Esophagus (tissue), 2 donors: ENCODE data around the gene YAE1. TPM values are rescaled to one million over a fixed set of nuclear protein-coding genes. Genes with fewer than 3 reads are reported as not detected.

Source experiments
- H3K27ac ChIP-seq, 2 donors: one replicate each; pipeline ENCODE4 v1.5.1; 2013; ENCODE audit warnings: low read depth in 2 of 2, mild to moderate bottlenecking in 2 of 2, inconsistent platforms in 1 of 2, low read length in 1 of 2, moderate library complexity in 1 of 2
- H3K27me3 ChIP-seq, 2 donors: one replicate each; pipeline ENCODE4 v1.6.1; 2013; ENCODE audit warnings: low read length in 2 of 2, control low read depth in 1 of 2, mild to moderate bottlenecking in 1 of 2; ENCODE audit not compliant: insufficient read depth in 2 of 2, control insufficient read depth in 1 of 2
- H3K36me3 ChIP-seq, 2 donors: one replicate each; pipeline ENCODE4 v1.6.1; 2013; ENCODE audit warnings: low read length in 1 of 2; ENCODE audit not compliant: control insufficient read depth in 2 of 2, insufficient read depth in 2 of 2
- H3K4me1 ChIP-seq, 2 donors: one replicate each; pipeline ENCODE4 v1.6.1; 2013; ENCODE audit warnings: low read length in 1 of 2; ENCODE audit not compliant: control insufficient read depth in 2 of 2, insufficient read depth in 2 of 2
- H3K4me3 ChIP-seq, 2 donors: one replicate each; pipeline ENCODE4 v1.5.1; 2013; ENCODE audit warnings: low read length in 2 of 2, mild to moderate bottlenecking in 2 of 2, low read depth in 1 of 2, moderate library complexity in 1 of 2
- H3K9me3 ChIP-seq, 2 donors: one replicate each; pipeline ENCODE4 v1.6.1; 2013; ENCODE audit warnings: mild to moderate bottlenecking in 2 of 2, low read depth in 1 of 2, low read length in 1 of 2, moderate library complexity in 1 of 2; ENCODE audit not compliant: control insufficient read depth in 2 of 2, insufficient read depth in 1 of 2
- WGBS, 2 donors: extraction: QIAGEN DNeasy Blood & Tissue Kit; methylation state at CpG; one replicate each; pipeline ENCODE4 v1.1.7; 2013; 5-methylcytosine and 5-hydroxymethylcytosine counted together
- polyA plus RNA-seq, 2 donors: library from polyadenylated mRNA; stranded (reverse); fragments of 200-250 nt; gene quantifications; one replicate each; pipeline ENCODE4 v1.2.3, GENCODE V29; 2013
- donor health status: healthy with polysubstance abuse.
- donor health status: Bipolar disorder and iron deficiency.

YAE1 gene
- 10 to 100 TPM; 20.8 to 30.2 TPM for polyA plus RNA-seq

DNA sequence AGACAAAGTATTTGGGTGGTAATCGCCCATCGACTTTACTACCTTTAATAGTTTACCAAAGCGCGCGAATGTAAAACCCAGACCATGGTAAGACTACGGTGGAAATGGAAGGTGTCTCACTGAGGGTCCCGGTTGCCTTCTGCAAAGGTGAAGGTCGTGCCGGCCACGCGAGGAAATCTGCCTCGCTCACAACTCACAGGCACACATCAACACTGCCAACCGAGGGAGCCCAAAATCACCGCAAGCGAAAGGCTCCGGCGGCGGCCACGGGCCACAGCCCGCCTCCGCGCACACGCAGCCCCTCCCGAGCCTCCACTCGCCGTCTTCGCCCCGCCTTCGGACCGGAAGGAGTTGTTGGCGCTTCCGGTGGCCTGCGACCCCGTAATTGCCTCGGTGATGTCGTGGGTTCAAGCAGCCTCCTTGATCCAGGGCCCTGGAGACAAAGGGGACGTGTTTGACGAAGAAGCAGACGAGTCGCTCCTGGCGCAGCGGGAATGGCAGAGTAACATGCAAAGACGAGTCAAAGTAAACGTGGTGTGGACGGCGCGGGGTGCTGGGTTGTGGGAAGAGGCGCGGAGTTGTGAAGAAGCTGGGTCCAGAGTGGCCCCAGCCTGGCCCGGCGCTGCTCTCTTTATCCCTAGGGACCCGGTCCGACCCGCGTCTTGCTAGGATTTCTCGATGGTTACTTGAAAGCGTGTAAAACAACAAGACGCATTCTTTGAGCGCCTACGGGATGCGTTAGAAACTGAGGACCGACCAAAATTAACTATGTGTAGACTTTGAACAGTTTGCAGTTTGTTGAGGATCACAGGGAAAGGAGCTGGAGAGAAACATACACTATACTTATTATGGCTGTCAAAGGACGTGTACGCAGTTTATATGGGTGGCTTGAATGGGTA, at the start of gene YAE1:
Gene YAE1, plus strand, starts transcription at position 382 of the 899 bp plus-strand sequence. Its CDS starts 15 bp downstream, at position 397.
- Histone ChIP-seq H3K27me3 (no peaks in the 10 kb centered on the region), H3K36me3 (peaks cover 0 to 3% of the 10 kb centered on the region in 2 donors), H3K9me3 (no peaks in the 10 kb centered on the region), H3K4me1 (no peaks in the 10 kb centered on the region), H3K4me3 (peak within 1 kb of the TSS; percentile 96 to 100), H3K27ac (peak within 1 kb of the TSS; percentile 84 to 98)
- WGBS, 2 donors, result 0 to 1% methylated on average over 64 of the region's 64 CpGs

DNA sequence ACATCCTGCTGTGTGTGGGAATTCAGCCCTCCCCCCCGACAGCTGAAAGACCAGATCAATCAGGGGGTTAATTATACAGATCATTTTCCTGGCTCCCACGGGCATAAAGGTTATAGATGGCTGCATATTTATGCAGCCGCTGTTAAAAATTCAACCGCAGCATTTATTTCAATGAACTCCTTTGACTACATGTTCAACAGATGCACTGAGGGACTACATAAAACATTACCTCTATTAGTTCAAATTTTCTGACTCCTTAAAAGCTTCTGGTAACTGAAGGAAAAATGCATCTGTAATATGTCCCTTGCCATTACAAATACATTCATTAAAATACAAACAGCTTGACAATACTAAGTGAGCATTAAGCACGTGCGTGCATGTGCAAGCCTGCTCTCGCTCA, 49.7 kb upstream of the YAE1 start:
- Histone ChIP-seq H3K27me3 (no peaks in the 10 kb centered on the region), H3K4me1 (no peaks in the 10 kb centered on the region), H3K27ac (no peak overlapping the region), H3K4me3 (no peak overlapping the region), H3K36me3 (no peaks in the 10 kb centered on the region), H3K9me3 (no peaks in the 10 kb centered on the region)
- WGBS, 2 donors, result 54 to 58% methylated on average over 7 of the region's 7 CpGs

DNA sequence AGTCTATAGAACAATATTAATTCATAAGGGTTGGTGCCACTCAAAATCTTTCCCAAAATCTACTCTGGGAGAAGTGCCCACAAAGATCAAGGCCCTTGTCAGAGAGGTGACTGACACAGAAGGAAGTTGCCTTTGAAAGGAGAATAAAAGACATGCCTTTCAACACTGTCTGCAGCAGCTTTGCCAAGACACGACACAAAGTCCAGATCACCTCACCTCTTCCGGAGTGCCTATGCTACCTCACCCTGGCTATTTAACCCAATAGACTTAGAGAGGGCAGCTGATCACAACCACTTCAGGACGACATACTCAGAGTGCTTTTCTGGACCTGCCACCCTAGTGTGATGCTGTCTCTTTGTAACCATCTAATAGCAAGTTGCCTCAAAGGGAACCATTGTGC, 49.0 kb upstream of the YAE1 start:
- H3K27ac ChIP-seq, result no peak overlapping the region
- H3K4me3 ChIP-seq, result no peak overlapping the region
- no peaks in the 10 kb centered on the region for H3K27me3 ChIP-seq
- WGBS, 2 donors, result 49 to 57% methylated on average over 3 of the region's 3 CpGs
- H3K9me3 ChIP-seq, result no peaks in the 10 kb centered on the region
- no peaks in the 10 kb centered on the region for H3K4me1 ChIP-seq
- H3K36me3 ChIP-seq, result no peaks in the 10 kb centered on the region

- Histone ChIP-seq H3K27ac (no peak overlapping the region), H3K4me3 (no peak overlapping the region), H3K9me3 (no peaks in the 10 kb centered on the region), H3K27me3 (no peaks in the 10 kb centered on the region), H3K4me1 (no peaks in the 10 kb centered on the region), H3K36me3 (no peaks in the 10 kb centered on the region)
- 90 to 97% methylated on average over 1 of the region's 1 CpG for WGBS, 2 donors
These were observed 40.3 kb upstream of the YAE1 start for GRCh38 chr7:39525926-39526325.

GRCh38 chr7:39526666-39527065, 39.5 kb upstream of the YAE1 start:
- Histone ChIP-seq H3K9me3 (no peaks in the 10 kb centered on the region), H3K27ac (no peak overlapping the region), H3K36me3 (no peaks in the 10 kb centered on the region)

DNA sequence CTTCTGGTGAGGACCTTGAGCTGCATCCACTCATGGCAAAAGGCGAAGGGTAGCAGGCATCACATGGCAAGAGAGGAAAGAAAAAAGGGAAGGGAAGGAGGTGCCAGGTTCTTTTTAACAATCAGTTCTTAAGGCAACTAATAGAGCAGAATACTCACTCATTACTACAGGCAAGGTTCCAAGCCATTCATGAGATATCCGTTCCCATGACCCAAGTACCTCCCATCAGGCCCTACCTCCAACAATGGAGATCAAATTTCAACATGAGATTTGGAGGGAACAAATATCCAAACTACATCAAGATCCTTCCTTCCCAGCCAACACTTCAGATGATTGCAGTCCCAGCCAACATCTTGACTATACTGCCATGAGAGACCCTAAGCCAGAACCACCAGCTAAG, 38.9 kb upstream of the YAE1 start:
- Histone ChIP-seq H3K27me3 (no peaks in the 10 kb centered on the region), H3K36me3 (no peaks in the 10 kb centered on the region), H3K4me1 (no peaks in the 10 kb centered on the region), H3K27ac (no peak overlapping the region), H3K4me3 (no peak overlapping the region), H3K9me3 (no peaks in the 10 kb centered on the region)
- WGBS, 2 donors, result 50 to 58% methylated on average over 2 of the region's 2 CpGs

More at GRCh38 chr7:39526666-39527065, 39.5 kb upstream of the YAE1 start:
- Histone ChIP-seq H3K4me3 (no peak overlapping the region), H3K27me3 (no peaks in the 10 kb centered on the region), H3K4me1 (no peaks in the 10 kb centered on the region)

DNA sequence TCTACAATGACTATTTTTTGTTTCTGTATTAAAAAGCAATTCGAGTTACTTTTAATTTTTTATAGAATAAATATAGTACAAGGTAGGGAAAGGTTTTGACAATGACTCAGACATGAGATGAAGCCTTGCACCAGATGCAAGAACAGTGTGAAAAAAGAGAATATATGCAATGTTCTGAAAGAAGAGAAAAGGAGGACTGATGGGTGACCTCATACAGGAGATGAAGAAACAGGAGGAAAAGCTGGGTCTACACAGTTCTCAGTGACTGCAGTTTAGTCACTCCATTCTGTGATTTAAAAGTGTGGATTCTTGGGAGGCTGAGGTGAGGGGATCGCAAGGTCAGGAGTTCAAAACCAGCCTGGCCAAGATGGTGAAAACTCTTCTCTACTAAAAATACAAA, 38.3 kb upstream of the YAE1 start:
- no peaks in the 10 kb centered on the region for H3K4me1 ChIP-seq

GRCh38 chr7:39528849-39529248, 37.4 kb upstream of the YAE1 start:
- Histone ChIP-seq H3K27me3 (no peaks in the 10 kb centered on the region), H3K36me3 (no peaks in the 10 kb centered on the region), H3K4me3 (no peak overlapping the region), H3K4me1 (no peaks in the 10 kb centered on the region), H3K27ac (no peak overlapping the region), H3K9me3 (no peaks in the 10 kb centered on the region)

More for the DNA sequence above, 38.3 kb upstream of the YAE1 start:
- no peak overlapping the region for H3K27ac ChIP-seq
- no peaks in the 10 kb centered on the region for H3K36me3 ChIP-seq
- no peaks in the 10 kb centered on the region for H3K27me3 ChIP-seq
- WGBS, 2 donors, result 86 to 87% methylated on average over 2 of the region's 2 CpGs
- H3K4me3 ChIP-seq, result no peak overlapping the region
- H3K9me3 ChIP-seq, result no peaks in the 10 kb centered on the region

DNA sequence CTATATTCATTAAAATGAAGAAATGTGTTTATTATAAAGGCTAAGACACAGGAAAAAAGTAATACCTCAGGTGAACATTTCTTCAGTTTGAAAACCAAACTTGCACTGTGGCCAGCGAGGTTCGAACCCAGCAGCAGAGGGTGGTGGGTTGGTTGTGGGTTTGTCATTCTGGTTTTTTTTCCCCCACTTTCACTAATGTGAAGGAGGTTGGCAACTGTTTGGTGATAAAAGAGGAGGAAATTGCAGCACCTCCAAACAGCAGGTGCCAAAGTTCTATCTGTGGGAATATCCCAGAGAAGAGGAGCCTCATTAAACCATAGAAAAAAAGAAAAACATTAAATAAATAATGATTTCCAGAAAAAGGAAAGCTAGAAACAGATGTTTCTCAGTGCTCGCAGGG, 36.6 kb upstream of the YAE1 start:
- Histone ChIP-seq H3K27ac (no peak overlapping the region), H3K36me3 (no peaks in the 10 kb centered on the region), H3K4me1 (no peaks in the 10 kb centered on the region), H3K4me3 (no peak overlapping the region), H3K27me3 (no peaks in the 10 kb centered on the region), H3K9me3 (no peaks in the 10 kb centered on the region)
- WGBS, 2 donors, result 76 to 83% methylated on average over 3 of the region's 3 CpGs

DNA sequence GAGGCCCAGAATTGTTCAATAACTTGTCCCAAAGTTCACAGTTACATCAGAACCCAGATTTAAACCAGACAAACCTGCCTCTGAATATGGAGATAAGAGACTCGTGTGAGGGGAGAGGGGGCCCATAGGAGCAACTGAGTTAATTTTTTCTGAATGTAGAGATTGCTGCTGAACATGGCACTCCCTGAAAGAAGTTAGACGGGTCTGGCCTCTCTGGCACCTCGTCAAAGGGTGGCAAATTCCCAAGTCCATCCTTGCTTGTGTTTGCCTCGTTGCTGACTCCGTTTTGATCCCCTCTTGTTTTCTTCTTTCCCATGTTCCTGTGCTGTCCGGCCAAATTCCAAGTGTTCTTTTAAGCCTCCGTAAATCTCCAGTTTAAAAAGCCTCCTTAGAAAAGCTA, 35.2 kb upstream of the YAE1 start:
- Histone ChIP-seq H3K9me3 (no peaks in the 10 kb centered on the region), H3K27ac (no peak overlapping the region), H3K4me1 (no peaks in the 10 kb centered on the region), H3K36me3 (no peaks in the 10 kb centered on the region), H3K27me3 (no peaks in the 10 kb centered on the region), H3K4me3 (no peak overlapping the region)
- WGBS, 2 donors, result 36 to 44% methylated on average over 7 of the region's 7 CpGs
